ENCODE data around the gene PRPF18.

The PRPF18 gene

GRCh38 chr10:13604357-13605040 lies 17.7 kb downstream of the PRPF18 start:
- DNase-seq (ENCODE audit: low spot score): no peak

GRCh38 chr10:13608246-13608853 lies 21.6 kb downstream of the PRPF18 start:
- no peak for DNase-seq (ENCODE audit: low spot score)

- no peak for DNase-seq (ENCODE audit: low spot score)
Measured at GRCh38 chr10:13612654-13613373, 26.0 kb downstream of the PRPF18 start.

GRCh38 chr10:13613519-13613918 lies 26.8 kb downstream of the PRPF18 start:
- DNase-seq (ENCODE audit: low spot score): peak; percentile 27

GRCh38 chr10:13614530-13615332 lies 28.0 kb downstream of the PRPF18 start:
- DNase-seq (ENCODE audit: low spot score): peak; percentile 24

- DNase-seq (ENCODE audit: low spot score): no peak
Measured at GRCh38 chr10:13615650-13616300, 29.0 kb downstream of the PRPF18 start.

- DNase-seq (ENCODE audit: low spot score): no peak
Measured at GRCh38 chr10:13617116-13617515, 30.4 kb downstream of the PRPF18 start.

- DNase-seq (ENCODE audit: low spot score): no peak
Measured at GRCh38 chr10:13621931-13622330, 35.2 kb downstream of the PRPF18 start.

- no peak for DNase-seq (ENCODE audit: low spot score)
Measured at GRCh38 chr10:13624630-13625029, 37.9 kb downstream of the PRPF18 start.

- no peak for DNase-seq (ENCODE audit: low spot score)
Measured at GRCh38 chr10:13627459-13628310, 40.9 kb downstream of the PRPF18 start.

GRCh38 chr10:13628661-13629060 lies 41.9 kb downstream of the PRPF18 start:
- no peak for DNase-seq (ENCODE audit: low spot score)

GRCh38 chr10:13629116-13629515 lies 42.4 kb downstream of the PRPF18 start:
- DNase-seq (ENCODE audit: low spot score): no peak

- DNase-seq (ENCODE audit: low spot score): no peak
Measured at GRCh38 chr10:13630231-13630630, 43.5 kb downstream of the PRPF18 start.

- no peak for DNase-seq (ENCODE audit: low spot score)
Measured at GRCh38 chr10:13631594-13631993, 44.8 kb downstream of the PRPF18 start.

- DNase-seq (ENCODE audit: low spot score): no peak
Measured at GRCh38 chr10:13632440-13632839, 45.7 kb downstream of the PRPF18 start.

- no peak for DNase-seq (ENCODE audit: low spot score)
Measured at GRCh38 chr10:13632884-13633440, 46.2 kb downstream of the PRPF18 start.

- DNase-seq (ENCODE audit: low spot score): peak; percentile 86
Measured at GRCh38 chr10:13633689-13634088, 46.9 kb downstream of the PRPF18 start.

- no peak for DNase-seq (ENCODE audit: low spot score)
Measured at GRCh38 chr10:13634207-13634606, 47.4 kb downstream of the PRPF18 start.

- no peak for DNase-seq (ENCODE audit: low spot score)
Measured at GRCh38 chr10:13636776-13637175, 50.0 kb downstream of the PRPF18 start.

- no peak for DNase-seq (ENCODE audit: low spot score)
Measured at GRCh38 chr10:13637303-13637856, 50.6 kb downstream of the PRPF18 start.

Data from hepatic stellate cell (primary cell).